SK-N-SH treated with all-trans-retinoic acid at 6 μM for 48 hours (cell line): Measurements from ENCODE around the gene PCDHB11.
"Not testable (repeated sequence)": the region's sequence is repeated elsewhere in the genome, so short reads cannot be mapped to it uniquely, and the experiment has no call there.

Source experiments
- ATAC-seq: fragments of 200-7000 bp; cut with Tn5 transposase; 3 replicates; pipeline ENCODE4 v1.9.1; 2020; ENCODE audit warnings: mild to moderate bottlenecking, moderate library complexity
- ARNTL ChIP-seq: fragments of 450-650 bp; formaldehyde crosslinking; IDR thresholded peaks from 2 replicates; pipeline ENCODE4 v1.5.0; 2020; ENCODE audit warnings: low read depth, mild to moderate bottlenecking, moderate library complexity, borderline replicate concordance
- CREB5 ChIP-seq: fragments of 250-450 bp; sonication (Bioruptor Pico); IDR thresholded peaks from 2 replicates; pipeline ENCODE4 v1.5.1; 2020; ENCODE audit warnings: low read depth, mild to moderate bottlenecking, moderate library complexity
- CSRNP3 ChIP-seq: fragments of 250-450 bp; sonication (Bioruptor Pico); IDR thresholded peaks from 2 replicates; pipeline ENCODE4 v1.5.1; 2021; ENCODE audit warnings: mild to moderate bottlenecking, moderate library complexity
- GLIS3 ChIP-seq: fragments of 250-450 bp; sonication (Bioruptor Pico); IDR thresholded peaks from 2 replicates; pipeline ENCODE4 v1.5.0; 2020; ENCODE audit warnings: mild to moderate bottlenecking, moderate library complexity
- ISL1 ChIP-seq: fragments of 250-450 bp; sonication (Bioruptor Pico); IDR thresholded peaks from 2 replicates; pipeline ENCODE4 v2.1.2; 2022; ENCODE audit warnings: mild to moderate bottlenecking, moderate library complexity
- OSR1 ChIP-seq: fragments of 250-450 bp; sonication (Bioruptor Pico); IDR thresholded peaks from 2 replicates; pipeline ENCODE4 v1.8.0; 2022; ENCODE audit warnings: moderate library complexity, mild to moderate bottlenecking, inconsistent platforms
- PATZ1 ChIP-seq: fragments of 250-450 bp; sonication (Bioruptor Pico); IDR thresholded peaks from 2 replicates; pipeline ENCODE4 v1.8.0; 2020; ENCODE audit warnings: mild to moderate bottlenecking, moderate library complexity, borderline replicate concordance
- PPARA ChIP-seq: fragments of 250-450 bp; sonication (Bioruptor Pico); IDR thresholded peaks from 2 replicates; pipeline ENCODE4 v1.5.0; 2020; ENCODE audit warnings: mild to moderate bottlenecking, borderline replicate concordance
- RARB ChIP-seq: fragments of 250-450 bp; sonication (Bioruptor Pico); IDR thresholded peaks from 2 replicates; pipeline ENCODE4 v1.8.0; 2021; ENCODE audit warnings: mild to moderate bottlenecking, moderate library complexity
- SNAI2 ChIP-seq: fragments of 250-450 bp; sonication (Bioruptor Pico); IDR thresholded peaks from 2 replicates; pipeline ENCODE4 v1.5.0; 2020; ENCODE audit warnings: mild to moderate bottlenecking, moderate library complexity
- TCF4 ChIP-seq: fragments of 250-450 bp; sonication (Bioruptor Pico); IDR thresholded peaks from 2 replicates; pipeline ENCODE4 v1.8.0; 2021; ENCODE audit warnings: mild to moderate bottlenecking, moderate library complexity, borderline replicate concordance
- TOX ChIP-seq: fragments of 250-450 bp; sonication (Bioruptor Pico); IDR thresholded peaks from 2 replicates; pipeline ENCODE4 v1.8.0; 2021; ENCODE audit warnings: mild to moderate bottlenecking, moderate library complexity, borderline replicate concordance
- TSHZ2 ChIP-seq: fragments of 250-450 bp; sonication (Bioruptor Pico); IDR thresholded peaks from 2 replicates; pipeline ENCODE4 v1.5.0; 2020; ENCODE audit warnings: mild to moderate bottlenecking, moderate library complexity
- ZFP3 ChIP-seq: fragments of 250-450 bp; sonication (Bioruptor Pico); IDR thresholded peaks from 2 replicates; pipeline ENCODE4 v1.5.0; 2020; ENCODE audit warnings: mild to moderate bottlenecking, moderate library complexity
- ZFP30 ChIP-seq: fragments of 450-650 bp; formaldehyde crosslinking; IDR thresholded peaks from 2 replicates; pipeline ENCODE4 v1.5.0; 2022; ENCODE audit warnings: mild to moderate bottlenecking, moderate library complexity
- ZNF8 ChIP-seq: fragments of 450-650 bp; formaldehyde crosslinking; IDR thresholded peaks from 2 replicates; pipeline ENCODE4 v1.5.0; 2020; ENCODE audit warnings: mild to moderate bottlenecking, moderate library complexity

The PCDHB11 gene

GRCh38 chr5:141172381-141173204 is 26.8 kb upstream of the PCDHB11 start, which contains the start of gene PCDHB7 (continued):
- TF ChIP-seq PPARA (CRISPR knock-in tag): no peak
- no peak for TF ChIP-seq TCF4 (CRISPR knock-in tag)
- TF ChIP-seq ZFP30 (CRISPR knock-in tag): no peak
- no peak for TF ChIP-seq CREB5 (CRISPR knock-in tag)
- no peak for TF ChIP-seq GLIS3 (CRISPR knock-in tag)
- no peak for TF ChIP-seq ZNF8
- TF ChIP-seq RARB: no peak
- no peak for TF ChIP-seq TOX (CRISPR knock-in tag)

- not testable (repeated sequence) for ATAC-seq
Measured at GRCh38 chr5:141174291-141175104, 24.9 kb upstream of the PCDHB11 start.

- no peak for TF ChIP-seq ISL1 (CRISPR knock-in tag)
- TF ChIP-seq GLIS3 (CRISPR knock-in tag): no peak
- no peak for TF ChIP-seq TSHZ2 (CRISPR knock-in tag)
- no peak for TF ChIP-seq PATZ1 (CRISPR knock-in tag)
- TF ChIP-seq ZFP3 (CRISPR knock-in tag): no peak
- TF ChIP-seq TCF4 (CRISPR knock-in tag): no peak
- TF ChIP-seq OSR1 (CRISPR knock-in tag): no peak
- no peak for TF ChIP-seq ARNTL (CRISPR knock-in tag)
- TF ChIP-seq CSRNP3: no peak
- no peak for TF ChIP-seq SNAI2 (CRISPR knock-in tag)
- ATAC-seq: no peak
Measured at GRCh38 chr5:141175933-141176332, 23.5 kb upstream of the PCDHB11 start.

GRCh38 chr5:141177577-141178191 is 21.7 kb upstream of the PCDHB11 start, which contains the start of gene PCDHB8:
Gene PCDHB8, plus strand, starts transcription at chr5:141177790. Its CDS starts 245 bp downstream, at chr5:141178035.
- ATAC-seq: peak; percentile 88

GRCh38 chr5:141179371-141179770 is 20.1 kb upstream of the PCDHB11 start:
- not testable (repeated sequence) for ATAC-seq

GRCh38 chr5:141179876-141180275 is 19.6 kb upstream of the PCDHB11 start:
- ATAC-seq: not testable (repeated sequence)
